Suppressor macrophage treated with lipopolysaccharide for 1 hour (primary cell): ENCODE measurements around the gene HMX3.

Source experiments
- DNase-seq, 3 donors: peaks; one replicate each; pipeline ENCODE4 v3.0.0-alpha.2; 2020 to 2022

The HMX3 gene

DNA sequence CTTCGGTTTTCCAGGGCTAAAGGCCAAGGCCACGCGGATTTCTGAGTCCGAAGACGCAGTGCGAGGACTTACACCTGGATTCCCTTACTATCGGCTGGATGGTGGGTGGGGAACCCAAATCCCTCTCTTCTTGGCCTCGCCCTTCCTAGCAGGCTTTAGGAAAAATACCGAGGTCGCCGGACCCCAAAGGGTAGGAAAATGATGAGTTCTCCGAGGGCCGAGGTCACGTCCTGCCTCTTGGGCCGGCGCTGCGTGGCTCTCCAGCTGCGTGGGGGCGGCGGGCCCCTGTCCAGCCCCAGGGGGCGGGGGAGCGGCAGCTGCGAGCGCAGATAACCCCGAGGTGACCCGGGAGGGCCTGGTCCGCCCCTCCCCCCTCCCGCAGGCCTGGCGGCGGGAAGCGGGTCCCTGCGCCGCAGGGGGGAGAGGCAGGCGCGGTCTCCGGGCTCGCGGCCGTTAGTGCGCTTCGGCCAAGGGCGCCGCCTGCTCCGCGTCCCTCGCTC is 805 bp upstream of the HMX3 start:
- no peak for DNase-seq

GRCh38 chr10:123136221-123136805 is 543 bp downstream of the HMX3 start:
- DNase-seq: no peak

DNA sequence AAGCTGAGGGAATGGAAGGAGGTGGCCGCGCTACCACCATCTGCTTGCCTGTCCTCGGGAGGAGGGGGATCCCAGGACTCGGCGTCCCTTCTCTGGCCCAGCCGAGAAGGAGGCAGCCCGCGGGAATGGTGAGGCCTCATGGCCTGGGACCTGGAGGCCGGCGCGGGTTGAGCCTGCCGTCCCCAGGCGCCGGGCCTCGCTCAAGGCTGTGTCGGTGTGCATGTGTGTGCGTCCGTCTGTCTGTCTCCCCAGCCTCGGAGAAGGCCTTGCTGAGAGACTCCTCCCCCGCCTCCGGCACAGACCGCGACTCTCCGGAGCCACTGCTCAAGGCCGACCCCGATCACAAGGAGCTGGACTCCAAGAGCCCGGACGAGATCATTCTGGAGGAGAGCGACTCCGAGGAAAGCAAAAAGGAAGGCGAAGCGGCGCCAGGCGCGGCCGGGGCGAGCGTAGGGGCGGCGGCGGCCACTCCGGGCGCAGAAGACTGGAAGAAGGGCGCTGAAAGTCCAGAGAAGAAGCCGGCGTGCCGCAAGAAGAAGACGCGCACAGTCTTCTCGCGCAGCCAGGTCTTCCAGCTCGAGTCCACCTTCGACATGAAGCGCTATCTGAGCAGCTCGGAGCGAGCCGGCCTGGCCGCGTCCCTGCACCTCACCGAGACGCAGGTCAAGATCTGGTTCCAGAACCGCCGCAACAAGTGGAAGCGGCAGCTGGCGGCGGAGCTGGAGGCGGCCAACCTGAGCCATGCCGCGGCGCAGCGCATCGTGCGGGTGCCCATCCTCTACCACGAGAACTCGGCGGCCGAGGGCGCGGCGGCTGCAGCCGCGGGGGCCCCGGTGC is 1.3 kb downstream of the HMX3 start:
- peak in 1 of 3 donors; percentile 46 for DNase-seq

DNA sequence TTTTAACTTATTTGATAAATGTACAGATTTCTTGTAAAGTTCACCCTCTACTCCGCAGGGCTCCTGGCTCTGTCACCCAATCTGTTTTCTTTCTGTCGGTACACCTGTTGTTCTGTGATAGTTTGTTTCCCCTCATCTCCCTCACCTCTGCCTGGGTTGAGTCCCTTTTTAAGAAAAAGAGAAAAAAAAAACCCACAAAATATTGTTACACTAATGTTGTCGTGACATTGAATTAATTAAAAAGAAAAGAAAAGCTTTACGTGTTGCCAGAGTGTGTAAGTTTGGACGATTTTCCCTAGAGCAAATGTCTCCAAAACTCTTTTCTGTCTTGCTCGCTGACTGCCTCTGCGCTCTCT is 3.4 kb downstream of the HMX3 start:
- no peak for DNase-seq

- DNase-seq: peak in 2 of 3 donors; percentile 38 to 63
These were observed 3.9 kb downstream of the HMX3 start for GRCh38 chr10:123139521-123140163.

GRCh38 chr10:123140164-123140982 is 4.6 kb downstream of the HMX3 start:
- no peak for DNase-seq

DNA sequence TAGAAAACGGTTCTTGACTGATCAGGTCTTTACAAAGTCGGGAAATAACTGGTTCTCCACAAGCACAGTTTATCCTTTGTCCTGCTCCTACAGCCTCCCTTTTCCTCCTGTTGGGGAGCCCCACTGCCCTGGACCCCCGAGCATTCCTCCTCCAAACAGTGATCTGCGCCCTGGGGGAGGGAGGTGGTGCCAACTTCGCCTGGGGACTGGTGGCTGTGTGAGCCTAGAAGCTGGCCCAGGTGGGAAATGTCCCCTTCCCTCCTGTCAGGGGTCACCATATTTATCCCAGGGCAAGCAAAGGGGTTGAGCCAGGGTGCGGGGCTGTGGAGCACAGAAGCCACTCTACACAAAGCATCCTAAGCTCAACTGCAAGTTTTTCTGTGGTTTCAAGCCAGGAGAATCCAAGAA is 5.2 kb downstream of the HMX3 start:
- no peak for DNase-seq

DNA sequence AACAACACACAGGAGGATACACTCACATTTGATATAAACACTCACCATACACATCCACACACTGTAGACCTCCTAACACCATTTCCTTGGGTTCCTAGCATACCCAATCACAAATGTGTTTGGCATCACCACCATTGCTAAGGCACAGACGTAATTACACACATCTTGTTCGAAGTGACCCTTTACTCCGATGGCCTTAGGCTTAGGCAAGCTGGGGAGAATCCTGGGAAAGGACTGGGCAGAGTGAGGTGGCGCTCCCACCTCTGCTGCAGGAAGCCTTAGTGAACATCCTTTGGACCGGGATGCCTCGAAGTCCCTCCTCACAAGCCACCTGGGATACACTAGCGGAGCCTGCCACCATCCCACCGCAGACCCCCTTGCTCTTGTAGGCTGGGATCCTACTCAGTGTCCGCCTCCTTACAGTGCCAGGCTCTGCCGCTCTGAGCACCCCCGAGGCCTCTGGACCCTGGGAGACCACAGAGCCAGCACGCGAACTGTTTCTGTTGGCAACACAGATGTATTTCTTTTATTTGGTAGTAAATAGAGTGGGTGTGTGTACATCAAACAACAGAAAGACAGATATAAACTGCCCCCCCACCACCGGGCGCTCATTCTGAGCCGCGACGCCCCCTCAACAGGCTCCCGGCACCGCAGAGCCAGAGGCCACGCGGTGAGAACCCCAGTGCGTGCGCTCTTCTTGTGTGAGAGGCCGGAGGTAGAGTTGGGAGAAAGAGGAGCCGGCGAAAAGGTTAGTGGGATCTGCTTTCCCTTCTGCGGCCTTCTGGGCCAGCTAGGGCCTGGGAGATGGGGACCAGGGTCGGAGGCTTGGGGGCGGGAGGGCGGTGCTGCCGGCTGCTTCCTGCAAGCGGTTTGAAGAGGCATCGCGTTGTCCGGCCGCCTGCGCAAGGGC is 6.3 kb downstream of the HMX3 start:
- no peak for DNase-seq

DNA sequence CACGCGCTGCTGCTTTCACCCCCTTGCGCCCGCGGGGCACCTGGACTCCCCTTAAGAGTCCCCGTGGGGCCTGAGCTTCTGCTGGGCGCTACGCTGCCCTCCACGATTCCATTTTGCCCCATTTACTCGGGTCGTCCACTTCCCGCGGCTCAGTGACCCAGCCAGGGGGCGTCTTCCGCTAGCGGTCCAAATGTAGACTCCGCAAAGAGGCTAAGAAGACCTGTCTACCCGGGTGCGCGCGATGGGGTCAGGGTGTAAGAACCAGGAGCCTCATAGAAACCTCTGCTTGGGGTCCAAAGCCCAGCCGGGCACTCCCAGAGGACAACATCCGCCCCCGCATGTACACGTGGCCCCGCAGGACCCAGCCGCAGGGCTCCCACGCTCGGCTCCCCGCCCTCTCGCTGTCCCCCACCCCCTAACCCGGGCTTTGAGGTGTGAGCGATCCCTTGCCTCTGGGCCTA is 7.0 kb downstream of the HMX3 start:
- DNase-seq: no peak

DNA sequence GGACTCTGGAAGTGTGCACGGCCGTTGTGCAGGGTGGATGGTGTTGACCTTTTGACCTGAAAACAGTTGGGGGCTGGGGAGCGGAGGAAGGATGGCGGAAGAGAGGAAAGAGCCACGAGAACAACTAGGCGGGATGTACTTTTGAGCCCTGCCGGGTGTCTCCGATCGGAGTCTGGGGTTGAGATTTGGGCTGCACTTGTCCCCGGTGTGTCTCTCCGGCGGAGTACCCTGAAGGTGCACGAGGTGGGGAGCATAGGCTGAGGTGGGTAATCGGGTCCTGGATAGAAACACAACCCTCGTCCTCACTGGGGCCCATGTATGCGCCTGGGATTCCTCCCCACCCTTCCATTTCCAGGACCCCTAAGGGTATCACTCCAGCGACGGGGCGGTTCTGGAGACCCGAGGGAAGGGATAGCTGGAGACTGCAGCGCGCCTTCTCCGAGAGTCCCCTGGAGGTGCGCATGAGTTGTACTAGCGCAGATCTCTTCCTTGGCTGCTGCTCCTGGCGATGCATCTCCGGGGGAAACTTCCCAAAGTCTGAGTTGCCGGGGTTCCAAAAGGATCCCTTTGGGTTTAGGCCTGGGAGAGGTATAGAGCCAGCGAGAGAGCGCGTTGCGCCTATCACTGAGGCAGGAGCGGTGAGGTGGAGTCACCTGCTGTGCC is 7.5 kb downstream of the HMX3 start:
- DNase-seq: no peak

DNA sequence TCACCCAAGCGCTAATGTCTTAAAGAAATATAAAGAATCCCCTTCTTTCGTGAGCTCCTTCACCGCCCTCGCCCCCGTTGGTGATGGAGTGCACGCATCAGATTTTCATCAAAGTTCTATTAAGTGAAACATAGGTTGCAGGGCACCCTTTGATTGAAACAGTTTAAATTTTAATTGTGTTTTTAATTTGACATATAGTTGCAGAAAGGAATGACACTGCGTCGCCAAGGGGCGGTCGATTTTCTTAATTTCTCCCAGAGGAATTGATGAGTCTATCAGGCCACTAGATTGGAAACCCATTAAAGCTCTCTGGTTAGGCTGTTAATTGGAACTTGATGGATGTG is 8.0 kb downstream of the HMX3 start:
- DNase-seq: no peak

DNA sequence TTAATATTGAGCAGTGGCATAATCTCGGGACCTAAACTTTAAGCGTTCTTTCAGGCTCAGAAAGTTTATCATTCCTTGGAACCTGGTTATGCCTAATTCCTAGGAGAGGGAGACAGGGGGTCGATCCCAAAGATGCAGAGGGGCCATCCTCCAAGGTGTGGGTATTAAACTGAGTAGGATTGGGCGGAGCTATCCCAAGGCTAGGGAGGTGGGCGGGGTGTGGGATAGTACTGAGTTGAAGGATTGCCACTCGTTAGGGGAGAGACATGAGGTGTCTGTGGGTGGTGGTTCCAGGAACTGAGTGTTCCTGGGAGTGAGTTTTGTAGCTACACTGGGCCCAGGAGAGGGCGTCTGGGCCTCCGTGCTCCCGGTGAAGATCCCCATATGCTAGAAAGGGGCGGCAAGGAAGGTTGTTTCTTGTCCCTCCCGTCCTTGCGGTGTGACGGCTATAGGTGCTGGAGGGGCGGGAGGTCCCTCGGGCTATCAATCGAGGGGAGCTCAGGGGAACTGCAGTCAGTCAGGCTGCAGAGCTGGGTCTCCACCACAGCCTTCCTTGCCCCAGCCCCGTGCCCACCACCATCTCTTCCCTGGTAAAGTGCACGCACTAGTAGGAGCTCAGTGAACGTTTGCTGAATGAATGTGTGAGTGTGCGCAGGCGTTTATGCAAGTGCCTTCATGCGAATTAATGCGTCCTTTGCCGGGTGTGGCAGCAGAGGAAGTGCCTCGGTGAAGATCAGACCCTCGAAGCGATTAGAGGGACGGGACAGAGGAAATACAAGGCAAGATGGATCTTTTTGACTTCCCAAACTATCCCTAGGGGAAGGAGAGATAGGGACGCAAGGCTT is 9.1 kb downstream of the HMX3 start:
- peak in 1 of 3 donors; percentile 34 for DNase-seq

- no peak for DNase-seq
These were observed 9.8 kb downstream of the HMX3 start for GRCh38 chr10:123145542-123146012.

GRCh38 chr10:123146013-123146893 is 10.5 kb downstream of the HMX3 start:
- DNase-seq: peak in 1 of 3 donors; percentile 40

GRCh38 chr10:123146894-123147634 is 11.3 kb downstream of the HMX3 start:
- DNase-seq: no peak

DNA sequence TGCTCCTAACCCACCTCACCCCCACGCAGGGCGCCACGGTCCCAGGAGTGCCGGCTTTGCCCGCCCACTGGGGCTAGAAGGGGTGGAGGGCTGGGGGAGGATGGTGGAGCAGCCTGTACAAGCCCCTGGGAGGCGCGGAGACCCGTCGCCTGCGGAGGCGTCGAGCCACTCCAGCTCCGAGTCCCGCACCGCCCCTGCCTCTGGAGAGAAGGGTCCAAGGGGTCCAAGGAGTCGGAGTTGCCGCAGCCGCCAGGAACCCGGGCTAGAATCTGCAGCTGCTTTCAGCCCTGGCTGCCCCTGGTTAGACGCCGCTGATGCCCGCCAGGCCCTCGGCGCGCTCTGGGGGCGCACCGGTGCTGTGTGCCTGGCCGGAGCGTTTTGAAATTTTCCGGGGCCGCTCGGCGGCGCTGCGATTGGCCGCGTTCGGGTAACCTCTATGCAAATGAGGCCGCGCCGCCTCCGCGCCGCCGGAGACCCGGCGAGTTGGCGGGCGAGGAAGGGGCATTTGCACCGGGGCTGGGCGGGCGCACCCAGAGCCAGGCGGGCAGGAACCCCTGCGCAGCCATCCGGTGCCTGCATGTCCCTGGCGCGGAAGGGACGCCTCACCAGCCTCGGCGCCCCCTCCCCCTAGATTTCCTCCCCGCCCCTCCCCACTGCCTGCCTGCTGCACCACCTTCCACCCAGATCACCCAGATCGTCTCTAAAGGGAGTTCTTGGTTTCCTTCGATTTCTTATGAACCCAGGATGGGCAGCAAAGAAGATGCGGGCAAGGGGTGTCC is 12.1 kb downstream of the HMX3 start, which contains the start of gene HMX2:
HMX2 (plus strand) TSS at position 502 of the 779 bp plus-strand sequence; CDS start at position 745, 243 bp downstream.
- peak in 1 of 3 donors; percentile 36 for DNase-seq

- DNase-seq: no peak
These were observed 12.8 kb downstream of the HMX3 start for GRCh38 chr10:123148414-123149161.
